ENCODE measurements around the gene OR10G7. TPM values are rescaled to one million over a fixed set of nuclear protein-coding genes. Genes with fewer than 3 reads are reported as not detected.

The OR10G7 gene
- polyA plus RNA-seq, 3 donors = not detected

DNA sequence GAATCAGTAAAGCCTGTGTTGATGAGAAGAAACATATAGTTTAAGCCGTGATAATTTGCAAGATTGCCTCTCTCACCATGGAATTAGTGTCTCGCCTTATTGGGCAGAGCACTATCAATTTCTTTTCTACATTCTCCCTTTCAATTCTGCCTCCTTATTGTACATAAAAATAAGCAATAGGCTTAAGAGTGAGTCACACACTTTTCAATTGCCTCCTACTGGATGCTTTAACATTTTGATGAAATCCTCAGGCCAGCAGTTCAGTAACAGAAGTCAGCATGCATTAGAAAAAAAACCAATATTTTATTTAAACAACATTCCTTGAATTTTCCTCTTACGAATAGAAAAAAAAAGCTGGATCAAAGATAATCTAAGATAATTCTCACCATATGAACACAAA lies 40.4 kb upstream of the OR10G7 start:
- Histone ChIP-seq H3K4me2 (replicated peaks; ENCODE audit: extremely low read depth, low read length, poor library complexity, severe bottlenecking) (no peak overlapping the region), H3K27me3 (ENCODE audit: control insufficient read depth in 2 of 2, insufficient read depth in 2 of 2, low read length in 2 of 2) (no peaks in the 10 kb centered on the region), H3K79me2 (ENCODE audit: insufficient read depth, low read length) (no peaks in the 10 kb centered on the region), H4K20me1 (ENCODE audit: insufficient read depth, low read length) (no peaks in the 10 kb centered on the region), H3K27ac (ENCODE audit: low read depth in 1 of 2, low read length in 2 of 2) (no peak overlapping the region), H3K4me1 (ENCODE audit: control insufficient read depth in 1 of 2, insufficient read depth in 2 of 2, low read length in 2 of 2) (peaks cover 1 to 3% of the 10 kb centered on the region in 2 donors), H3K9ac (ENCODE audit: insufficient read depth, low read length, poor library complexity, severe bottlenecking) (no peak overlapping the region), H3K4me3 (replicated peaks in 1 of 3; ENCODE audit: low read depth in 2 of 3, low read length in 3 of 3) (no peak overlapping the region), H3K9me3 (replicated peaks in 1 of 2; ENCODE audit: control insufficient read depth in 1 of 2, insufficient read depth in 1 of 2, low read length in 2 of 2) (no peaks in the 10 kb centered on the region), H2AFZ (ENCODE audit: insufficient read depth, low read depth, low read length, poor library complexity, severe bottlenecking) (no peak overlapping the region), H3K36me3 (replicated peaks in 1 of 2; ENCODE audit: control insufficient read depth in 1 of 2, insufficient read depth in 2 of 2, low read length in 2 of 2) (no peaks in the 10 kb centered on the region)
- Mint-ChIP-seq H3K36me3 (no peaks in the 10 kb centered on the region), H3K27ac (no peak overlapping the region), H3K27me3 (ENCODE audit: low read depth in 3 of 3) (peaks cover 0 to 4% (median 3%) of the 10 kb centered on the region in 3 donors), H3K4me1 (peaks cover 4% of the 10 kb centered on the region), H3K4me3 (no peak overlapping the region), H3K9me3 (peaks cover 0 to 2% (median 0%) of the 10 kb centered on the region in 7 donors)
- DNase-seq = no peak
- intact Hi-C loops (cut with micrococcal nuclease) = no loop called here
- no CpG with 5 or more reads among the region's 3 CpGs for WGBS (ENCODE audit: insufficient coverage)
- TF ChIP-seq, protein P1, sequence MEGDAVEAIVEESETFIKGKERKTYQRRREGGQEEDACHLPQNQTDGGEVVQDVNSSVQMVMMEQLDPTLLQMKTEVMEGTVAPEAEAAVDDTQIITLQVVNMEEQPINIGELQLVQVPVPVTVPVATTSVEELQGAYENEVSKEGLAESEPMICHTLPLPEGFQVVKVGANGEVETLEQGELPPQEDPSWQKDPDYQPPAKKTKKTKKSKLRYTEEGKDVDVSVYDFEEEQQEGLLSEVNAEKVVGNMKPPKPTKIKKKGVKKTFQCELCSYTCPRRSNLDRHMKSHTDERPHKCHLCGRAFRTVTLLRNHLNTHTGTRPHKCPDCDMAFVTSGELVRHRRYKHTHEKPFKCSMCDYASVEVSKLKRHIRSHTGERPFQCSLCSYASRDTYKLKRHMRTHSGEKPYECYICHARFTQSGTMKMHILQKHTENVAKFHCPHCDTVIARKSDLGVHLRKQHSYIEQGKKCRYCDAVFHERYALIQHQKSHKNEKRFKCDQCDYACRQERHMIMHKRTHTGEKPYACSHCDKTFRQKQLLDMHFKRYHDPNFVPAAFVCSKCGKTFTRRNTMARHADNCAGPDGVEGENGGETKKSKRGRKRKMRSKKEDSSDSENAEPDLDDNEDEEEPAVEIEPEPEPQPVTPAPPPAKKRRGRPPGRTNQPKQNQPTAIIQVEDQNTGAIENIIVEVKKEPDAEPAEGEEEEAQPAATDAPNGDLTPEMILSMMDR (IDR thresholded peaks at IDR 0.05) = no peak

DNA sequence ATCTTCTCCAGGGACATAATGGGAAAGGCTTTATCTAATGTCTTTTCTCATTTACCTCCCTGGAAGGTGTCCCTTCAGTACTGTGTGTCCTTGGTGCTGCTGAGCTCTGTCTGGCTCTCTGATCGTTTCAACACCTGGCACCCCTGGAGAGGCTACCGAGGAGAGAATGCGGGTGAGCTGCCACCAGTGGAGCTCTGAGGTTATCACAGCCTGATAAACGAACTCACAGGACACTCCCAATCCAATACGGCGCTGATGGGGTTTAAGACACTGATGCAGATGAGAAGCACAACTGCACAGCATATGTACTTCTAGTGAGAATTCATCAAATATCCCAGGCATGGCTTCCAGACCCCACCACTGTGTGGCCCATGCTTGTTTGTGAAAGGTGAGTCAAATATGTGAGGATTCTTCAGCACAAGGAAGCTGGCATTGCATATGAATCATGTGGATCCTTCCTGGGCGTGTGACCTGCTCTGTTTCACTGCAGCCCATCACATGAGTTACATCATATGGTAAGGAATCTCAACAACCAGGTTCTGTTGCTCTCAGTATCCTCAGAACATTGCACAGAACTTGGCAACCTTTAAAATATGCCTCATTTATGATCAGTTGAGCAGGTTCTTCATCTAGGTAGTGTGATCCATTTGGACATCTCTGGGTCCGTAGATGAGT lies 39.3 kb upstream of the OR10G7 start:
- no peak overlapping the region for H3K9ac ChIP-seq (ENCODE audit: insufficient read depth, low read length, poor library complexity, severe bottlenecking)
- no peak overlapping the region for H3K4me3 ChIP-seq (replicated peaks in 1 of 3; ENCODE audit: low read depth in 2 of 3, low read length in 3 of 3)
- H2AFZ ChIP-seq (ENCODE audit: insufficient read depth, low read depth, low read length, poor library complexity, severe bottlenecking) = no peak overlapping the region
- H3K36me3 Mint-ChIP-seq = no peaks in the 10 kb centered on the region
- peaks cover 11 to 14% of the 10 kb centered on the region in 2 donors for H3K4me1 ChIP-seq (ENCODE audit: control insufficient read depth in 1 of 2, insufficient read depth in 2 of 2, low read length in 2 of 2)
- TF ChIP-seq, protein P1 (IDR thresholded peaks at IDR 0.05) = no peak
- 86% methylated on average over 3 of the region's 8 CpGs for WGBS (ENCODE audit: insufficient coverage)
- no peak overlapping the region for H3K27ac Mint-ChIP-seq
- H3K36me3 ChIP-seq (replicated peaks in 1 of 2; ENCODE audit: control insufficient read depth in 1 of 2, insufficient read depth in 2 of 2, low read length in 2 of 2) = no peaks in the 10 kb centered on the region
- peaks cover 11% of the 10 kb centered on the region for H3K4me1 Mint-ChIP-seq
- H3K4me3 Mint-ChIP-seq = no peak overlapping the region
- peaks cover 0 to 2% (median 0%) of the 10 kb centered on the region in 7 donors for H3K9me3 Mint-ChIP-seq
- H3K27me3 Mint-ChIP-seq (ENCODE audit: low read depth in 3 of 3) = peaks cover 0 to 4% (median 2%) of the 10 kb centered on the region in 3 donors
- intact Hi-C loops (cut with micrococcal nuclease) = no loop called here
- H3K79me2 ChIP-seq (ENCODE audit: insufficient read depth, low read length) = no peaks in the 10 kb centered on the region
- H3K9me3 ChIP-seq (replicated peaks in 1 of 2; ENCODE audit: control insufficient read depth in 1 of 2, insufficient read depth in 1 of 2, low read length in 2 of 2) = no peaks in the 10 kb centered on the region
- no peaks in the 10 kb centered on the region for H4K20me1 ChIP-seq (ENCODE audit: insufficient read depth, low read length)
- H3K4me2 ChIP-seq (replicated peaks; ENCODE audit: extremely low read depth, low read length, poor library complexity, severe bottlenecking) = no peak overlapping the region
- DNase-seq = no peak
- H3K27me3 ChIP-seq (ENCODE audit: control insufficient read depth in 2 of 2, insufficient read depth in 2 of 2, low read length in 2 of 2) = no peaks in the 10 kb centered on the region
- no peak overlapping the region for H3K27ac ChIP-seq (ENCODE audit: low read depth in 1 of 2, low read length in 2 of 2)

Measured in CD14-positive monocyte (primary cell).